GM10266 (cell line): Measurements from ENCODE around the gene TMEM256.
"Not testable (repeated sequence)": the region's sequence is repeated elsewhere in the genome, so short reads cannot be mapped to it uniquely, and the experiment has no call there.

Experiments used
- DNase-seq: peaks from one replicate; pipeline ENCODE4 v3.0.0; 2012; ENCODE audit errors: extremely low spot score
- CTCF ChIP-seq: IDR thresholded peaks from 2 replicates; pipeline ENCODE4 v1.5.1; 2012; ENCODE audit warnings: mild to moderate bottlenecking, low read depth; ENCODE audit not compliant: control insufficient read depth, insufficient read depth; ENCODE audit errors: missing control alignments

TMEM256 gene

GRCh38 chr17:7382901-7383300, 21.0 kb downstream of the TMEM256 start:
- TF ChIP-seq CTCF: no peak
- peak; percentile 38 for DNase-seq

GRCh38 chr17:7380855-7381683, 22.8 kb downstream of the TMEM256 start, which contains the start of gene TNK1:
TNK1 (plus strand) TSS chr17:7381089; CDS start chr17:7382927, 1,838 bp downstream.
- TF ChIP-seq CTCF: no peak
- peak; percentile 27 for DNase-seq

GRCh38 chr17:7380321-7380720, 23.6 kb downstream of the TMEM256 start:
- no peak for DNase-seq
- TF ChIP-seq CTCF: no peak

- no peak for DNase-seq
- TF ChIP-seq CTCF: no peak
Observed at GRCh38 chr17:7379134-7379533, 24.8 kb downstream of the TMEM256 start.

- DNase-seq: no peak
- no peak for TF ChIP-seq CTCF
Observed at GRCh38 chr17:7374353-7374752, 29.5 kb downstream of the TMEM256 start.

- no peak for DNase-seq
- TF ChIP-seq CTCF: no peak
Observed at GRCh38 chr17:7370853-7371252, 33.0 kb downstream of the TMEM256 start.

- no peak for TF ChIP-seq CTCF
- DNase-seq: no peak
Observed at GRCh38 chr17:7369825-7370224, 34.1 kb downstream of the TMEM256 start.

- DNase-seq: not testable (repeated sequence)
Observed at GRCh38 chr17:7368599-7368994, 35.3 kb downstream of the TMEM256 start.
